Endometrial microvascular endothelial cells (primary cell): ENCODE measurements around the gene FAM131A. TPM values are rescaled to one million over a fixed set of nuclear protein-coding genes. Genes with fewer than 3 reads are reported as not detected.

ENCODE experiments used
- in situ Hi-C: cut with HindIII; loops from 2 replicates; pipeline ENCODE4 v1.10.0; 2017; ENCODE audit warnings: low sequenced_read_pairs, low pct_unique_long_range_greater_than_20kb; ENCODE audit errors: inconsistent ontology term
- total RNA-seq: library from RNA; depleted of rRNA; stranded (reverse); fragments of >200 nt; gene quantifications from one replicate; pipeline ENCODE4 v1.2.3, GENCODE V29; 2015; ENCODE audit errors: inconsistent ontology term

The FAM131A gene
- total RNA-seq, 1 donor from 2014 or later: 73.9 TPM

GRCh38 chr3:184366619-184367289 is 29.4 kb downstream of the FAM131A start:
- in situ Hi-C loops: no loop called here

DNA sequence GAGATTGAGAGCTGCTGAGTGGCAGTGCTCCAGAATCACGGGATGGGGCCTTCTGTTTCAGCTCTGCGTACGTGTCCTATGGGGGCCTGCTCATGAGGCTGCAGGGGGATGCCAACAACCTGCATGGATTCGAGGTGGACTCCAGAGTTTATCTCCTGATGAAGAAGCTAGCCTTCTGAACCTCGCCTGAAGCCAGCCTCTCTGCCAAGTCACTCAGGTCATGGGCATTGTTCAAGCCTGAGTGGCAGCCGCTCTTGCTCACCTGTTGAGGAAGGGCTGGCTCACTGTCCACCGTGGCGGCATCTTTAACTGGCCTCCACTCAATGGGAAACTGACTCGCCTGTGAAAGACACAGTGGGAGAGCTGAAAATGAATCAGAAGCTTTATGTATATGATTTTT is 30.7 kb downstream of the FAM131A start:
- in situ Hi-C loops: no loop called here

GRCh38 chr3:184368586-184369183 is 31.3 kb downstream of the FAM131A start:
- in situ Hi-C loops: no loop called here

DNA sequence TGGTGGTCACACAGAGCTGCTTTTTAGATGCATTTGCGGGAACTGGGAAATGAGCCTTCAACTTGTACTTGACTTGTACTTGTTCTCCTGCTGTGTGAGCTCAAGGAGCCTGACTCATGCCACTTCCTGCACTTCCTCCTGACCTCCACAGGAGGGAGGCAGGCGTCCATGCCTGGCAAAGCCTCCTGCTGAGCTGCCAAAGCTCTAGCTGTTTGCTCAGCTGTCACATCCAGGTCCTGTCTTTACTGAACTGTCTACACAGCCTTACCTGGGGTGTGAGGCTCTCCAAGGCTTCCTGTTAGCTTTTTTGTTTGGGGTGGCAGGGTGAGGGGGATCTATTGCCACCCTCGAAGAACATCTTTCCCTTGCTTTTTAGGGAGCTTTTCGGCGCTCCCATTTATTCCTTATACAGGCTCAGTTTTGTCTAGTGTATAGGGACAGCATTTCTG is 34.2 kb downstream of the FAM131A start:
- in situ Hi-C loops: no loop called here

DNA sequence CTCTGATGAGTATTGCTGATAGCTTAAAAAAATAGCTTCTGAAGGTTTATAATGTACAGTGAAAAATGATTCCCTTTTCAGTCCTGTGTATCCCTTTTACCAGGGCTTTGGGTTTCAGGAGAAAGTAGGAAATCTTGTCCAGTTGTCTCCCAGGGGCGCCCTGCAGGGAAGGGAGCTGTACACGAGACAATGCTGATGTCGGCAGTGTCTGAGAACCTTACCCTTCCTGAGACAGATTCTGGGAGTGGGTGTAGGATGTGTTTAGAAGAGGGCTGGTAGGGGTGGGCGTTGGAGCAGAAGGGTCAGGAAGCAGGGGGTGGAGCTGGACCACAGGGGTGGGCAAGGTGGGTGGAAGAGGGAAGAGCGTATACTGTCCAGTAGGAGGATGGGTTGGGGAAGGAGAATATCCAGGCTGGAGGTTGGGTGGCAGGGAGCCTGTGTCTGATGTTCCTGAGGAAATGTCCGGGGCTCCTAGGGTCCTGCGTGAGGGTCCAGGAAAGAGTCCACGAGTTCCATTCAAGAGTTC is 35.0 kb downstream of the FAM131A start:
- in situ Hi-C loops: no loop called here

DNA sequence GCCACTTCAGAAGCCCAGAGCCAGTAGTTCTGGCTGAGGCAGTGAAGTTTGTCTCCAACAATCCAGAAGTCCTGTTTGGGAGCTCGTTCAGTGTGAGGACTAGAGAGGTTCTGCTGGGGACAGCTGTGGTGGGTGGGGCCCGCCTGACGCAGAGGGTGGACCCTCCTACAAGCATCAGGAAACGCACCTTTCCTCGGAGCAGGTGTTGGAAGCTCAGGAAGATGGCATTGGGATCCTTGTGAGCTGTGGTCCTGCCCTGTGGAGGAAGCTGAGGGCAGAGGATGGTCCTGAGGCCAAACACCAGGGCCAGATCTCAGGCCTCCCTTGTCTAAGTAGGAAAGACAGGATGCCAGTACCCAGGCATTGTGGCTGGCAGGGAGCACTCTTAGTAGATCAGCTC is 35.5 kb downstream of the FAM131A start:
- in situ Hi-C loops: no loop called here

DNA sequence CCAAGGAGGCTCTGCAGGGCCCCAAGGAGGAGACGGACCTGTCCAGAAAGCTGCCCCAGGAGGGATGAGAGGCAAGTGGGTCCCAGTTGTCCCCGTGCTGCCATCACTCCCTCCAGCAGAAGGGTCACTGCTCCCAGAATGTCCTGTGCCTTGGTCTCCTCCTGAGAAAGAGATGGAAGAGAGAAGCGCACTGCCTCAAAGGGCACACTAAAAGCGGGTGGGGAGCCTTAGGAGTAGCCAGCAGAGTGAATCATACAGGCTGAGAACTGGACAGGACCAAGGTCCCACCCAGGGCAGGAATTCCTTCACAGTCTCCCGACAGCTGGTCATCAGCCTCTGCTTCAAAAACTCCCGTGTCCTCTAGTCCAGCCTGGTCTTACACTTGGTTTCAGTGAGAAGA is 36.0 kb downstream of the FAM131A start:
- in situ Hi-C loops: no loop called here

- in situ Hi-C loops: no loop called here
Observed at GRCh38 chr3:184375747-184376461, 38.5 kb downstream of the FAM131A start.

DNA sequence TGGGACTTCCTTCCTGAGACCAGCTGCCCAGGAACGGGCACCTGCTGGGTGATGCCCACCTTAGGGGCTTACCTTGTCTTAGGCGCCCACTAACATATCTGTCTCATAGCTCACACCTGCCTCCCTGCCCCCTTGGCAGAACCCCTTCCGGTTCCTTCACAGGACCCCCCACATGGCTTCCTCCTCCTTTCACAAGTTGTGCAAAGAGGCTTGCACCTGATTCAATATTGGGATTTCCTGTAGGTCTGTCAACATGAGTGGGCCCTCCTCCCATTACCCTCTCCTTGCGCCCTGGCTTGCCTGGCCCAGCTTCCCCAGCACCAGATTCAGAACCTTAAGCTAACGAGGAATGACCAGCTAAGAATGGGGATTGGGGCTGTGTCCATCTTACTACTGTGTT is 40.0 kb downstream of the FAM131A start:
- in situ Hi-C loops: no loop called here

- in situ Hi-C loops: no loop called here
Observed at GRCh38 chr3:184377882-184378445, 40.6 kb downstream of the FAM131A start, which contains the start of gene THPO. TSS of gene THPO (minus strand) at chr3:184378207. CDS start at chr3:184376259, 1,948 bp downstream.

GRCh38 chr3:184378651-184379357 is 41.4 kb downstream of the FAM131A start:
- in situ Hi-C loops: no loop called here

- in situ Hi-C loops: no loop called here
Observed at GRCh38 chr3:184379358-184380184, 42.2 kb downstream of the FAM131A start, which contains the start of gene CHRD. TSS of gene CHRD (plus strand) at chr3:184380054. CDS start at chr3:184380319, 265 bp downstream.

DNA sequence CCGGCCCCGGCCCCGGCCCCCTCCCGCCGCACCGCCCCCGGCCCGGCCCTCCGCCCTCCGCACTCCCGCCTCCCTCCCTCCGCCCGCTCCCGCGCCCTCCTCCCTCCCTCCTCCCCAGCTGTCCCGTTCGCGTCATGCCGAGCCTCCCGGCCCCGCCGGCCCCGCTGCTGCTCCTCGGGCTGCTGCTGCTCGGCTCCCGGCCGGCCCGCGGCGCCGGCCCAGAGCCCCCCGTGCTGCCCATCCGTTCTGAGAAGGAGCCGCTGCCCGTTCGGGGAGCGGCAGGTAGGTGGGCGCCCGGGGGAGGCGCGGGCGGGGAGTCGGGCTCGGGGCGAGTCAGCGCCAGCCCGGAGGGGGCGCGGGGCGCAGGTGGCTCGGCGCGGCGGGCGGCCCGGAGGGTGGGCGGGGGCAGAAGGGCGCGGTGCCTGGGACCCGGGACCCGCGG is 42.8 kb downstream of the FAM131A start:
- in situ Hi-C loops: no loop called here

GRCh38 chr3:184380627-184381260 is 43.3 kb downstream of the FAM131A start:
- in situ Hi-C loops: no loop called here

DNA sequence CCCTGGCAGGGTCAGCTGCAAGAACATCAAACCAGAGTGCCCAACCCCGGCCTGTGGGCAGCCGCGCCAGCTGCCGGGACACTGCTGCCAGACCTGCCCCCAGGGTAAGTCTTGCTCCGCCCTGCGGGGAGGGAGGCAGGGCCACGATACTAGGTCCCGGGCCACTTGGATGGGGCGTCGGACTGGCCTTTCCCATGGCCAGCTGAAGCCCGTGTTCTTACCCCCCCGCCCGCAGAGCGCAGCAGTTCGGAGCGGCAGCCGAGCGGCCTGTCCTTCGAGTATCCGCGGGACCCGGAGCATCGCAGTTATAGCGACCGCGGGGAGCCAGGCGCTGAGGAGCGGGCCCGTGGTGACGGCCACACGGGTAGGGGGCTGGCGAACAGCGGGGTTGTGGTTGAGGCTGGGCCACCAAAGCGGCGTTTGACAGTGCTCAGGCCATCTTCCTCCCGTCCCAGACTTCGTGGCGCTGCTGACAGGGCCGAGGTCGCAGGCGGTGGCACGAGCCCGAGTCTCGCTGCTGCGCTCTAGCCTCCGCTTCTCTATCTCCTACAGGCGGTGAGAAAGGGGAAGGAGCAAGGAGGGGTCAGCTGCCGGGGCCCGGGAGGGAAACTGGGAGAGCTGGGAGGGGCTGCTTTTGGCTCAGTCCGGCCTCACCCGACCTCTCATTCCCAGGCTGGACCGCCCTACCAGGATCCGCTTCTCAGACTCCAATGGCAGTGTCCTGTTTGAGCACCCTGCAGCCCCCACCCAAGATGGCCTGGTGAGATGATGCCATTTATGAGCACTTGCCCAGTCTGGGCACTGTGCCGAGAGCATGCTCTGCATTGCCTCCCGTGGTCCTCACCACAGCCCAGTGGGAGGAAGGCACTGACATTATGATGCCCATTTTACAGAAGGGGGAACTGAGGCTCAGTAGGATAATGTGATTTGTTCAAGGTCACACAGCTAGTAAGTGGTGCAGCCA is 44.1 kb downstream of the FAM131A start:
- in situ Hi-C loops: no loop called here

DNA sequence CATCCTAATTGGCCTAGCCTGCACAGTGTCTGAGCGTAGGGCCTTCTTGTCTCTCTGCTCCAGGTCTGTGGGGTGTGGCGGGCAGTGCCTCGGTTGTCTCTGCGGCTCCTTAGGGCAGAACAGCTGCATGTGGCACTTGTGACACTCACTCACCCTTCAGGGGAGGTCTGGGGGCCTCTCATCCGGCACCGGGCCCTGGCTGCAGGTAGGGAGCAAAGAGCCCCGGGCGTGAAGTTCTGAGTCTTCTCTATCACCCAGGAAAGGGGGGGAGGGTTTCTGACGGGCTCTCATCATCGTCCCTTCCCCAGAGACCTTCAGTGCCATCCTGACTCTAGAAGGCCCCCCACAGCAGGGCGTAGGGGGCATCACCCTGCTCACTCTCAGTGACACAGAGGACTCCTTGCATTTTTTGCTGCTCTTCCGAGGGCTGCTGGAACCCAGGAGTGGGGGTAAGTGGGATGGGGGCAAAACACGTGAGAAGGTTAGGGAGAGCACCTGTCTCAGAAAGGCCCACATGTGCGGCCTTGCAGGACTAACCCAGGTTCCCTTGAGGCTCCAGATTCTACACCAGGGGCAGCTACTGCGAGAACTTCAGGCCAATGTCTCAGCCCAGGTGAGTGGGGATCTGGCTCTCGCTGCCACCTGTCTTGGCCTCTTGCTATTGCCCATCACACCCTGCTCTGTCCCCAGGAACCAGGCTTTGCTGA is 45.1 kb downstream of the FAM131A start:
- in situ Hi-C loops: no loop called here
